Measurements from ENCODE around the gene SPRY1. TPM values are rescaled to one million over a fixed set of nuclear protein-coding genes. Genes with fewer than 3 reads are reported as not detected.
A peak's percentile ranks its signal among the peaks of the same experiment; 100 is the strongest.

The SPRY1 gene
- total and polyA plus RNA-seq, 2 donors from 2014 or later, result 18.3 to 134 TPM

GRCh38 chr4:123409334-123409733 is 12.7 kb downstream of the SPRY1 start:
- Histone ChIP-seq H3K4me1 (ENCODE audit: control insufficient read depth in 2 of 3, insufficient read depth in 2 of 3, low read depth in 1 of 3, low read length in 3 of 3) (peaks cover 0 to 5% (median 0%) of the 10 kb centered on the region in 3 donors), H3K9ac (ENCODE audit: low read length in 3 of 3) (no peak overlapping the region), H3K36me3 (ENCODE audit: control insufficient read depth in 2 of 3, insufficient read depth in 3 of 3, low read length in 3 of 3) (peaks cover 0 to 2% (median under 1%) of the 10 kb centered on the region in 3 donors), H3K27ac (ENCODE audit: low read depth in 2 of 2, low read length in 2 of 2) (no peak overlapping the region), H3K27me3 (ENCODE audit: control insufficient read depth, insufficient read depth, low read length) (no peaks in the 10 kb centered on the region), H3K4me3 (ENCODE audit: low read length in 3 of 3) (no peak overlapping the region), H3K9me3 (ENCODE audit: control insufficient read depth in 2 of 3, insufficient read depth in 1 of 3, low read length in 3 of 3) (no peaks in the 10 kb centered on the region)
- FAIRE-seq, result no peak
- intact Hi-C loops (cut with DNase I), result loop anchor here (10.0 kb wide), 1 partner anchor 145 kb away; no protein-coding TSS in a partner anchor
- peak in 2 of 5 donors; percentile 55 to 68 for DNase-seq
- no peak for TF ChIP-seq CTCF (IDR thresholded peaks at IDR 0.05; ENCODE audit: borderline replicate concordance, extremely low read depth, insufficient read depth)

DNA sequence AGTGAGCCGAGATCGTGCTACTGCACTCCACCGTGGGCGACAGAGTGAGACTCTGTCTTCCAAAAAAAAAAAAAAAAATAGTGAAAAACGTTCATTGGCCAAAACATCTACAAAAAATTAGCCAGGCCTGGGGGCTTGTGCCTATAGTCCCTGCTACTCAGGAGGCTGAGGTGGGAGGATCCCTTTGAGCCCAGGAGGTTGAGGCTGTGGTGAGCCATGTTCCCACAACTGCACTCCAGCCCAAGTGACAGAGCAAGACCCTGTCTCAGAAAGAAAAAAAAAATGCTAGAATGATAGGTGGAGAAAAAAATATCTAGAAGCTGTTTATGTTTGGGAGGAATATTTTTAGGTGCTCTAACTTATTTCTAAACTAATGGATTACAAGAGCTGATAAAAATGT is 14.9 kb downstream of the SPRY1 start:
- Histone ChIP-seq H3K4me1 (ENCODE audit: control insufficient read depth in 2 of 3, insufficient read depth in 2 of 3, low read depth in 1 of 3, low read length in 3 of 3) (no peaks in the 10 kb centered on the region), H3K27ac (ENCODE audit: low read depth in 2 of 2, low read length in 2 of 2) (no peak overlapping the region), H3K27me3 (ENCODE audit: control insufficient read depth, insufficient read depth, low read length) (no peaks in the 10 kb centered on the region), H3K36me3 (ENCODE audit: control insufficient read depth in 2 of 3, insufficient read depth in 3 of 3, low read length in 3 of 3) (no peaks in the 10 kb centered on the region), H3K9me3 (ENCODE audit: control insufficient read depth in 2 of 3, insufficient read depth in 1 of 3, low read length in 3 of 3) (no peaks in the 10 kb centered on the region), H3K9ac (ENCODE audit: low read length in 3 of 3) (no peak overlapping the region), H3K4me3 (ENCODE audit: low read length in 3 of 3) (no peak overlapping the region)
- no peak for FAIRE-seq
- DNase-seq, result no peak
- no peak for TF ChIP-seq CTCF (IDR thresholded peaks at IDR 0.05; ENCODE audit: borderline replicate concordance, extremely low read depth, insufficient read depth)
- intact Hi-C loops (cut with DNase I), result no loop called here

GRCh38 chr4:123412091-123412505 is 15.5 kb downstream of the SPRY1 start:
- no peaks in the 10 kb centered on the region for H3K36me3 ChIP-seq (ENCODE audit: control insufficient read depth in 2 of 3, insufficient read depth in 3 of 3, low read length in 3 of 3)
- no peak for TF ChIP-seq CTCF (IDR thresholded peaks at IDR 0.05; ENCODE audit: borderline replicate concordance, extremely low read depth, insufficient read depth)
- H3K27ac ChIP-seq (ENCODE audit: low read depth in 2 of 2, low read length in 2 of 2), result no peak overlapping the region
- no peaks in the 10 kb centered on the region for H3K9me3 ChIP-seq (ENCODE audit: control insufficient read depth in 2 of 3, insufficient read depth in 1 of 3, low read length in 3 of 3)
- intact Hi-C loops (cut with DNase I), result no loop called here
- no peaks in the 10 kb centered on the region for H3K27me3 ChIP-seq (ENCODE audit: control insufficient read depth, insufficient read depth, low read length)
- no peaks in the 10 kb centered on the region for H3K4me1 ChIP-seq (ENCODE audit: control insufficient read depth in 2 of 3, insufficient read depth in 2 of 3, low read depth in 1 of 3, low read length in 3 of 3)
- H3K9ac ChIP-seq (ENCODE audit: low read length in 3 of 3), result no peak overlapping the region
- FAIRE-seq (no peak), DNase-seq (peak in 1 of 5 donors; percentile 26)
- H3K4me3 ChIP-seq (ENCODE audit: low read length in 3 of 3), result no peak overlapping the region
